Activated CD8-positive, alpha-beta memory T cell treated with anti-CD3 and anti-CD28 coated beads for 48 hours (primary cell): ENCODE measurements around the gene FLNB.
"Not testable (repeated sequence)": the region's sequence is repeated elsewhere in the genome, so short reads cannot be mapped to it uniquely, and the experiment has no call there.

Experiments used
- DNase-seq, 3 experiments: peaks; one replicate each; pipeline ENCODE4 v3.0.0-alpha.2; 2020; ENCODE audit warnings: low read depth in 2 of 3, low spot score in 2 of 3

FLNB gene

DNA sequence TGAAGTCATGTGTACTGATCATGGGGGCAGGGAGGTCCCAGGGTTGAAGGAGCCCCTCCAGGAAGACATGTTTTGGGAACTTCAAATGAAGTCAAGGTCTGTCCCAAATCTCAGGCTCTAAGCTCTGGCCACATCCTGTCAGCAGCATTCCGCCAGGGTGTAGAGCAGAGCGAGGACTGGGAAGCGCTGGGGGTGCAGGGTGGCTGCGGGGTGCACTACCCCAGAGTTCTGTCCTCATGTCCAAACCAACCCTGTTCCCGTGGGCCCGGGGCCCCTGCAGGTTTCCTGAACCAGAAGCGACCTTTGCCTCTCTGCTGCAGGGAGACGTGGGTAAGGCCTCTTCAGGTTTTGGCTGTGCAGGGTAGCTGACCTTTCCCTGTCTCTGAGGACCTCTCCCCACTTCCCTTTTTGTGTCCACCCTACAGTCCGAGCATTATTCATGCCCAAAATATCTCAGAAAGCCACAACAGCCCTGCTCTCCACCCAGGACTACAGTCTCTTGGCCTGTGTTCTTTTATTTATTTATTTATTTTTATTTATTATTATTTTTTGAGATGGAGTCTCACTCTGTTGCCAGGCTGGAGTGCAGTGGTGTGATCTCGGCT lies 26.6 kb upstream of the FLNB start:
- no peak for DNase-seq

DNA sequence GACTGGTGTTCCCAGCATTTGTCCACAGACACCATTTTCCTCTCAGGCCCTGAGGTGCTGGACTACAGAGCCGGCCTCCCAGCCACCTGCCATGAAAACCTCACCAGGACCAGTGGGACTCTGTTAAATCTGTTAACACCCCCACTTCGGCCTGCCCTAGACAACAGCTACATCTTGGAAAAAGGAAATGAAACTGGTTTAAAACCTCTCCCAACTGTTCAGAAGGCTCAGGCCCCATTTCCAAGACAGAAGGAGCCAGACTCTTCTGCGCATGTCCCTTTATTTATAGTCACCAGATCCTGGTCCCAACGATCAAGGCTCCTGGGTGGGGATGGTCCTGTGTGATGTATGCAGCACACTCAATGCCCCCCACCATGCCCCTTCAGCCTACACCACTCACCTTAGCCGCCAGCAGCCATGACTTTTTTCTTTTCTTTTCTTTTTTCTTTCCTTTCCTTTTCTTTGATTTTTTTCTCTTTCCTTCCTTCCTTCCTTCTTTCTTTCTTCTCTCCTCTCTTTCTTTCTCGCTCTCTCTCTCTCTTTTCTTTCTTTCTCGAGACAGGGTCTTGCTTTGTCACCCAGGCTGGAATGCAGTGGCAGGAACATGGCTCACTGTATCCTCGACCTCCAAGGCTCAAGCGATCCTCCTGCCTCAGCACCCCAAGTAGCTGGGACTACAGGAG lies 25.5 kb upstream of the FLNB start:
- no peak for DNase-seq

DNA sequence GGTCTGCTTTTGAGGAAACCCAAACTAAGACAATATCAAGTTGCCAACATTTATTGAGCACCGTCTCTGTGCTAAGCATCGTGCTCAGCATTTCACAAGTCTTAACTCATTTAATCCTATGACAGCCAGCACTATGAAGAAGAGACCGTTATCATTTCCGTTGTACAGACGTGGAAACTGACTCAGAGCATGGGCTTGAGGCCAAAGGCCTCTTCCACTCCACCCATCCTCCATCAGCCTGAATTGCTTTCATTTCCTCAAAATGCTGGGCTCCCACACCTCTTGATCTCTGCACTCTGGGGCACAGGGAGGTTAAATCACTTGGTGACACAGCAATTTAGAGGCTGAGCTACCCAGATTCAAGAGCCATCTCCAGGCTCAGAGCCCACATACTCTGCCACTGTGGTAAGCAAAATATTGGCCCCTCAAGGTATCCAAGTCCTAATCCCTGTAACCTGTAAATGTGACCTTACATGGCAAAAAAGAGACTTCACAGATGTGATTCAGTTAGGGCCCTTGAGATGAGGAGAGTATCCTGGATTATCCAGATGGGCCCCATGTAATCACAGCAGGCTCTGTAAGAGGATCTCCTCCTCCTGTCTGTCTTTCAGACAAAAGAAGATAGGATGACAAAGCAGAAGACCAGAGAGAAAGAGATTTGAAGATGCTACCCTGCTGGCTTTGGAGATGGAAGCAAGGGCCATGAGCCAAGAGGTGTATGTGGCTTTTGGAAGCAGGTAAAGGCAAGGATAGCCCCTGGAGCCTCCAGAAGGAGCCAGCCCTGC lies 24.3 kb upstream of the FLNB start:
- peak in 2 of 3 experiments; percentile 13 to 15 for DNase-seq

DNA sequence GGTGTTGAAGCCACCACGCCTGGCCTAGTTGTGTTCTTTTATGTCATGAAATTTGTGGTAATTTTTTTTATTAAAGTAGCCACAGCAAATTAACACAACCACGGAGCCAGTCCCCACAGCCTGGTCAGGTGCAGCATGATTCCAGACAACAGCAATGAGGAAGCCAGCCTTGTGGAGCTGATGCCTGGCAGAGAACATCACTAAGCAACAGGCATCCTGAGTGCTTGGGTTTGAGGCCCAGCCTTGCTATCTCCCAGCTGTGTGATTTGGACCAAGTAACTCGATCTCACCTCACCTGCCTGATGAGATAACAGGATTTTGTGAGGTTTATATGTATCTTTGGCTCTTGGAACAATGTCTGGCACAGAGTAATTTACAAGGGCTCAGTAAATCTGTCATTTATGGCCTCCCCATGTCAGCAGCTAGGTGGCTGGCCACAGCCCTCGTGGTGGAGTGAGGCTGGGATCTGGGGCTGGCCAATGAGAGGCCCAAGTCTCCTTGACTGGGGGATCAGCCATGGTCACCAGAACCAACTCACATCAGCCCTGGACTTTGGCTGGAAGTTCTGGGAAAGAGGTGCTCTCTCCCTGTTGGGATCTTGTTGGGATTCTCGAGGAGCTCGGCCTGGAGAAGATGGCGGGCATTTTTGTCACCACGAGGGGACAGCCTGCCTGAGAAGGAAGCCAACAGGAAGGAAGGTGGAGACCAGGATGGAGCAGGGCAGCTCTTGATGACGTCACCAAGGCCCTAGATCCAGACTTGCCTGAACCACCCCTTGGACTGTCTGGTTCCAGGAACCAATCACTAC lies 22.8 kb upstream of the FLNB start:
- no peak for DNase-seq

DNA sequence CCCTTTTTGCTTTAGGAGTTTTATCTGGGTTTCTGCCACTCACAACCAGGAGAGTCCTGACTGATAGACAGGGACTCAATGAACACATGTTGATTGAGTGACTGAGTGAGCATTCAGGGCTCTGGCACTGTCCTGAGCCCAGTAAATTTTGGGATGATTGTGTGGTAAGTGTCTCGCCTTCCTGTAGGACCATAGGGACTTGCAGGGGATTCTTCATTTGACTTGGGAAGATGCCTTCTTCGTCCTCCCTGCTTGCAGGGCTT lies 22.3 kb upstream of the FLNB start:
- DNase-seq, result no peak

DNA sequence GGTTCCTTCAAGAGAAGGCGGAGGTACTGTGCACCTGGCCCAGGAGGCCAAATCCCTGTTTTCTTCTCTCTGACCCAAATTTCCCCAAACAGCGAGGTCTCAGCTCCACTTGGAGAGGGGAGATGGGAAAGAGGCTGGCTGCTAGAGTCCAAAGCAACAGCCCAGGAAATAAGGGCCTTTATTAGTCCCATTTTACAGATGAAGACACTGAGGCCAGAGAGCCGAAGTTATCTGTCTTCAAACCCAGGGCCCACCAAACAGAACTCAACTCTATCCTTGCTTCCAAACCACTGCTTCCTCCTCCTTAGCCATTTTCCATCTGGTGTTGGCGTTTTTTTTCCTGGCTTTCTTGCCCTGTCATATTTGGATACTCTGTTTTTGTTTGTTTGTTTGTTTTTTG lies 22.0 kb upstream of the FLNB start:
- DNase-seq, result no peak

DNA sequence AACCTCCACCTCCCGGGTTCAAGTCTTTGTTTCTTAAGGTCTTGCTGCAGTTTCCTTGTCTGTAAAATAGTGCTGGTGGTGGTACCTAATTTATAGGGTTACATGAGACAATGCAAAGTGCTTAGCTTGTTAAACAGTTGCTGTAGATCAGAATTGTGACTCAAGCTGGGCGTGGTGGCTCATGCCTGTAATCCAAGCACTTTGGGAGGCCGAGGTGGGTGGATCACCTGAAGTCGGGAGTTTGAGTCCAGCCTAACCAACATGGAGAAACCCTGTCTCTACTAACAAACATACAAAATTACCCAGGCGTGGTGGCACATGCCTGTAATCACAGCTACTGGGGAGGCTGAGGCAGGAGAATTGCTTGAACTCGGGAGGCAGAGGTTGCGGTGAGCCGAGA lies 19.0 kb upstream of the FLNB start:
- not testable (repeated sequence) for DNase-seq

DNA sequence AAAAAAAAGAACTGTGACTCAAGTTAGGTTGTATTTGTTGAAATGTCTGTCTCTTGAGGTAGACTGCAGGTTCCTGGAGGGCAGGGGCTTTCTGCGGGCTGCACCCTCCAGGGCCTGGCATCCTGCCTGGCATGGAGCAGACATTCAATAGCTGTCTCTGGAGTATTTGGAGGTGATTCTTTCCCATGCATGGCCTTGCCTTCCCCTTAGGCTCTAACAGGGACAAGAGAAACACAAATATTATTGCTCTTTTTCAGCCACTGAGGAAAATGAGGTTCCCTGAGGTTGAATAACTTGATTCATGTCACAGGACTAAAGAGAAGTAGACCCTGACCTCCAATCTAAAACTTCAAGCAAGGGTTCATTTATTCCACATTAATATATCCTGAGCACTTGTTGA lies 18.6 kb upstream of the FLNB start:
- DNase-seq, result no peak

DNA sequence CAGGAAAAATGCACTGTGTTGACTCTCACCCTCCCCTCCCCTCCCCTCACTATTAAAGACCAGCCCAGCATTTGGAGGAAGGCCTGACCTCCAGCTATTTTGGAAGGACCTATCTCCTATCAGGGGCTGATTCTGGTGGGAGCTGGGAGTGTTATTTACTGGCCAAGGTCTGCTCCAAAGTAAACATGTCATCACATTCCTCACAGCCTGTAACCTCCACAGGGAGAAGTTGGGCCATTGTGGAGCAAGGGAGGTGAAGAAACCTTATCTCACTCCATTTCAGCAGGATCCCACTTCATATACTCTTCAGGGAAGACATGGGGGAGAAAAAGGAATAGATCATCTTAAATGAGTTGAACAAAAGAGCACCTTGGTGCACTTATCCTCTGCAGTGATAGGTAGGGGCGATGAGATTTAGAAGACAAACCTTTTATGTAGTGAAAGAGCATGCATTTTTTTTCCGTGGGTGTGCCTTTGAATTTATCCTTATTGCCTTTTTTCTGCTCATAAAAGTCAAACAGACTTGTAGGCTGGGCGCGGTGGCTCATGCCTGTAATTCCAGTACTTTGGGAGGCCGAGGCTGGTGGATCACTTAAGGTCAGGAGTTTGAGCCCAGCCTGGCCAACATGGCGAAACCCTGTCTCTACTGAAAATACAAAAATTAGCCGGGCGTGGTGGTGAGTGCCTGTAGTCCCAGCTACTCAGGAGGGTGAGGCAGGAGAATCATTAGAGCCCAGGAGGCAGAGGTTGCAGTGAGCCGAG lies 15.6 kb upstream of the FLNB start:
- no peak for DNase-seq

DNA sequence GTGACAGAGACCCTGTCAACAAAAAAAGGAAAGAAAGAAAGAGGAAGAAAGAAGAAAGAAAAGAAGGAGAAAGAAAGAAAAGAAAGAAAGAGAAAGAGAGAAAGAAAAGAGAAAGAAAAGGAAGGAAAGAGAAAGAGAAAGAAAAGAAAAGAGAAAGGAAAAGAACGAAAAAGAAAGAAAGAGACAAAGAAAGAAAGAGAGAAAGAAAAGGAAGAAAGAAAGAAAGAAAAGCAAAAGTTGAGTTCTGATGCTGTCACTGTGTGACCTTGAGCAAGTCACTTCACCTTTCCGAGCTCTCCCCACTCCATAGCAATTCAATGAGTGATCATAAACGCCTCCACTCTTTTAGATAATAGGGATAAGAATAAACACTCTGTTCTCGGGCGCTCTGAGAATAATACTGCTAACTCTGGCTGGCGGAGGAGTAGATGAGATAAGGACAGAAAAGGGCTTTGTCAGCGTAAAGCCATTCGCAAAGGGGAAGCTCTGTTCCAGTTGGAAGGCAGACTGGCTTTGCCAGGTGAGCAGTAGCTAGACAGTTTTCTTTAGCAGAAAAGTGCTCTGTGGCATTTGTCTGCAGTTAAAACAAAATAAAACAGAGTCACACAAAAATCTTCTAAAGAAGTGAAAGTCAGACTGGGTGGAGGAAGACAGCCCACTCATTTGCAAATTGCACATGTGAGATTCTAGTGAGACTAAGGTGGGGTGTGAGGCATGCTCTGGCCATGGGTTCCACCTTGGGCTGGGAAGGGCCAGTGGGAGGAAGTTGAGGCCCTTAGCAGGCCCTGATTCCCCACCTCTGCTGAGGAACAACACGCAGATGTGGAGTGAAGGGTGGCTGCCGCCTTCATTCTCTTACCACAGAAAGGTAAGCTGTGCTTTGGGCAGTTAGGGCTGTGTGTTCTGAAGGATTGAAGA lies 9.6 kb upstream of the FLNB start:
- DNase-seq, result no peak

DNA sequence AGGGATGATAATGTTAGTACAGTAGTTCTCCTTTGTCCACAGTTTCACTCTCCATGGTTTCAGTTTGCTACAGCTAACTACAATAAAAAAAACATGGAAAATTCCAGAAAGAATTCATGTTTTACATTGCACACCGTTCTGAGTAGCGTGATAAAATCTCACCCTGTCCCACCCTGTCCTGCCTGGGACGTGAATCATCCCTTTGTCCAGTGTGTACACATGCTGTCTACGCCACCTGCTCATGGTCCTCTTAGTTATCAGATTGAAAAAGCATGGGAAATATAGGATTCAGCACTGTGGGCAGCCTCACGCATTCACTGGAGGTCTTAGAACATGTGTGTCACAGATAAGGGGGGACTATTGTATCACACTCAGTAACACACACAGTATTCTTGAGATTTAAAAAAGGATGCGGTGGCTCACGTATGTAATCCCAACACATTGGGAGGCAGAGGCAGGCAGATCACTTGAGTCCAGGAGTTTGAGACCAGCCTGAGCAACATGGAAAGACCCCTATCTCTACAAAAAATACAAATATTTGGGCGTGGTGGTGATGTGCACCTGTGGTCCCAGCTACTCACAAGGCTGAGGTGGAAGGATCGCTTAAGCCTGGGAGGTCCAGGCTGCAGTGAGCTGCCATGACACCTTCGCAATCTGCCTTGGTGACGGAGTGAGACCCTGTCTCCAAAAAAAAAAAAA lies 8.7 kb upstream of the FLNB start:
- no peak for DNase-seq

DNA sequence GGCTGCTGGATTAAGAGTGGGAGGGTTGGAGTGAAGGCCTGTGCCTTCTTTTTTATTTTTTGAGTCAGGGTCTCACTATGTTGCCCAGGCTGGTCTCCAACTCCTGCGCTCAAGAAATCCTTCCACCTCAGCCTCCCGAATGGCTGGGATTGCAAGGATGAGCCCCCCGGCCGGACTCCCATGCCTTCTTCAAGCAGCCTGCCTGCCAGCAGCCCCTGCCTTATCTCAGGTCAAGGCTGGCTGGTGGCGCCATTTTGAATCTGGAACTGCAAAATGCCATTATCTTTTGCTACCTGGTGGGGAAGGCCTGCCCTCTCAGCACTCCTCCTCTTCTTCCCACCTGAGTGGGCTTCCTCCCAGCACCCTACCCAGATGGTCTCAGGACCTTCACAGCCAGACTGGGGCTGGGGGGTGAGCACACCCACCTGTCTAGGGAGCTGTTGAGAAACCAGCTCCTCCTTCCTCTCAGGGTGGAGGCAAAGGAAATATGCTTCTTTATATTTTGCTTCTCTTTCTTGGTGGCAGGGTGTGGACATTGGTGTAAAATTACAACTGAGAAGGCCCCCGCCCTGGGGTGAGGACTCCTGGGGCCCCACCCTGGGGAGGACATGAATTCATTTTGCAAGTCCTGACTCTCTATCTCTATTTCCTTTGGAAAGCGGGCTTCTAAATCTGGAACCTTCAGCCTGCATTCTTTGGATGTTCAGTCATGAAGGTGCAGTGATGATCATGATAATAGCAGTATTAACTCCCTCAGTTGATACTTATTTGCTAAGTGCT lies 7.7 kb upstream of the FLNB start:
- no peak for DNase-seq

DNA sequence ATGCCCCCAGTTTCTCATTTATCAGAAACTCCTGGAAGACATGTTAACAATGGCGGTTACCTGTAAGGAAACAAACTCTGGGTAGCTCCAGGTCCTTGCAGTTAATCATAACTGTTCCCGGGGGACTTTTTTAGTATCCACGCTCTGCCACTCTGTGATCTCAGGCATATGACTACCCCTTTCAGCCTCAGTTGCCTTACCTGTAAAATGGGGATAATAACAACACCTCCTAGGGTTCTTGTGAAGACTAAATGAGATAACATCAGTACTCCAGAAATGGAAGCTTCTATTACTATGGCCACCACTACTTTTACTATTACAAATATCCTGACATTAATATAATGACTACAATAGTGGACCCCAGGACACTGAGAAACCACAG lies 7.1 kb upstream of the FLNB start:
- DNase-seq, result no peak

DNA sequence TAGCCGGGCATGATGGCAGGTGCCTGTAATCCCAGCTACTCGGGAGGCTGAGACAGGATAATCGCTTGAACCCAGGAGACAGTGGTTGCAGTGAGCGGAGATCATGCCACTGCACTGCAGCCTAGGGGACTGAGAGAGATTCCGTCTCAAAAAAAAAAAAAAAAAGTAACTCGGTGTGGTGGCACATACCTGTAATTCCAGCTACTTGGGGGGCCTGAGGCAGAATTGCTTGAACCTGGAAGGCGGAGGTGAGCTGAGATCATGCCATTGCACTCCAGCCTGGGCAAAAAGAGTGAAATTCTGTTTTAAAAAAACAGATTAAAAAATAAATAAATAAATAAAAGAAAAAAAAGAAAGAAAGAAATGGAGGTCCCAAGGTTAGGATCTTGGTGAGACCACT lies 6.2 kb upstream of the FLNB start:
- no peak for DNase-seq

DNA sequence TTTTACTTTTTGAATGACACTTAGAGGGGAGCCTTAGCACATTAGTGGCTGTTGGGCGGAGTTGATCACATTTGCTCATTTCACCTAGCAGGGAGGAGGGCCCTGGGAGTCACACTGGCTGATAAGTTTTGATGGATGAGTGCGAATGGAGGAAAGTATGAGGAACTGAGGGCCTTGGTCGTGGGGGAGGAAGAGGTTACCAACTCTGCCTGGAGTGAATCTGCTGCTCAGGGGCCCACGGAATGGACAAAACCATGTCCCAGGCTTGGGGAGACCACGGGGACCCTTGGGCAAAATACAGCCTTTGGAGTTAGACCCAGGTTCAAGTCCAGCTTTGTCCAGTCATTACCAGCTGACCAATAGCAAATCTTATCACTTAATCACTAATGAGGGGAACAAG lies 5.1 kb upstream of the FLNB start:
- DNase-seq, result no peak

DNA sequence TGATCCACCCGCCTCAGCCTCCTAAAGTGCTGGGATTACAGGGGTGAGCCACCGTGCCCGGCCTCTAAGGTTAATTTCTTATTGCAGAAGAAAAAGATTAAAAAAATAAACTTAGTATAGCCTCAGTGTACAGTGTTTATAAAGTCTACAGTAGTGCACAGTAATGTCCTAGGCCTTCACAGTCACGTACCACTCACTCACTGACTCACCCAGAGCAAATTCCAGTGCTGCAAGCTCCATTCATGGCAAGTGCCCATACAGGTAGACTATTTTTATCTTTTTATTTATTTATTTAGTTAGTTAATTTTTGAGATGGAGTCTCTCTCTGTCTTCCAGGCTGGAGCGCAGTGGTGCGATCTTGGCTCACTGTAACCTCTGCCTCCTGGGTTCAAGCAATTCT lies 3.2 kb upstream of the FLNB start:
- DNase-seq, result no peak

DNA sequence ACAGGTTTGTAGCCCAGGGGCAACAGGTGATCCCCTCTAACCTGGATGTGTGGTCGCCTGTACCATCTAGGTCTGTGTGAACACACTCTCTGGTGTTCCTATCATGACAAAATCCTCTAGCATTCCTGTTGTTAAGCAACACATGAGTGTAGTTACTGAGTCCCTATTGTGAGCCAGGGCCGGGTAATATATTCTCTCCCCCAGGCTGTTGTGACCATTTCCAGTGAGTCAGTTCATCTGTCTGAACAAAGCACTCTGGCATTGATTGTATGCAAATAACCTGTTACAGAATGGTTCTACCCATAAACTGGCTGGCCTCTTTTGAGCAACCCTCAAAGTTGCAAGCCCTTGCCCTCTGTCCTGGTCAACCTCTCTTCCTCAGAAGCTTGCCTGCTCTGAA lies 2.6 kb upstream of the FLNB start:
- DNase-seq, result no peak

DNA sequence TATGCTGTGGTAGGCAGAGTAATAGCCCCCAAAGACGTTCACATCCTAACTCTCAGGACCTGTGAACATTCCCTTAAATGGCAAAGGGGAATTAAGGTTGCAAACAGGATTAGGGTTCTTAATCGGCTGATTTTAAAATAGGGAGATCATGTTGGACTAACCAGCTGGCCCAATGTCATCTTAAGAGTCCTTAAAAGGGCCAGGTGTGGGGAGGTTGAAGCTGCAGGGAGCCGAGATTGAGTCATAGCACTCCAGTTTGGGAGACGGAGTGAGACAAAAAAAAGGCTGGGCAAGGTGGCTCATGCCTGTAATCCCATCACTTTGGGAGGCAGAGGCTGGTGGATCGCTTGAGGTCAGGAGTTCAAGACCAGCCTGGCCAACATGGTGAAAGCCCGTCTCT lies 1.6 kb upstream of the FLNB start:
- DNase-seq, result no peak
